Heart right ventricle (tissue), 16 donors: ENCODE measurements around the gene IL2RG. TPM values are rescaled to one million over a fixed set of nuclear protein-coding genes. Genes with fewer than 3 reads are reported as not detected.

Source experiments
- ATAC-seq, 8 donors: fragments of 200-7000 bp; cut with Tn5 transposase; one replicate each; pipeline ENCODE4 v1.9.1; 2020; ENCODE audit warnings: mild to moderate bottlenecking in 8 of 8, moderate library complexity in 8 of 8, moderate number of reproducible peaks in 1 of 8
- DNase-seq, 2 donors: peaks; one replicate each; pipeline ENCODE4 v3.0.0-alpha.2; 2020
- H3K27ac ChIP-seq, 10 donors: fragments of 200-600 bp; sonication (generic) in 2 of 10; one replicate each; pipeline versions ENCODE4 v1.5.0 to v1.8.0; 2020 to 2022; ENCODE audit warnings: mild to moderate bottlenecking in 3 of 10
- H3K27me3 ChIP-seq, 7 donors: fragments of 200-600 bp; one replicate each; pipeline ENCODE4 v1.8.0; 2021 to 2022; ENCODE audit warnings: mild to moderate bottlenecking in 2 of 7
- H3K36me3 ChIP-seq, 9 donors: fragments of 200-600 bp; sonication (generic) in 1 of 9; one replicate each; pipeline versions ENCODE4 v1.5.0 to v1.8.0; 2020 to 2022; ENCODE audit warnings: mild to moderate bottlenecking in 2 of 9
- H3K4me1 ChIP-seq, 9 donors: fragments of 200-600 bp; sonication (generic) in 1 of 9; one replicate each; pipeline versions ENCODE4 v1.5.0 to v1.8.0; 2020 to 2022; ENCODE audit warnings: mild to moderate bottlenecking in 4 of 9
- H3K4me3 ChIP-seq, 10 donors: fragments of 200-600 bp; sonication (generic) in 2 of 10; one replicate each; pipeline versions ENCODE4 v1.5.0 to v1.8.0; 2020 to 2022; ENCODE audit warnings: mild to moderate bottlenecking in 7 of 10, moderate library complexity in 2 of 10
- H3K9me3 ChIP-seq, 11 donors: fragments of 200-600 bp in 10 of 11; sonication (generic) in 2 of 11; one replicate each; pipeline versions ENCODE4 v1.5.0 to v1.8.0; 2013 to 2022; ENCODE audit warnings: mild to moderate bottlenecking in 2 of 11, control low read depth in 1 of 11, moderate library complexity in 1 of 11
- WGBS, 2 donors: extraction: QIAGEN DNeasy Blood & Tissue Kit; methylation state at CpG; one replicate each; pipeline ENCODE4 v1.1.7; 2013; ENCODE audit warnings: inconsistent platforms in 1 of 2; 5-methylcytosine and 5-hydroxymethylcytosine counted together
- intact Hi-C, 10 donors: fragments of 100-400 bp; cut with DNase I; formaldehyde crosslinking; loops; one replicate each; pipeline versions ENCODE4 v1.11.1 to v1.14.2; 2022
- polyA plus RNA-seq, 2 donors: library from polyadenylated mRNA; stranded (reverse); fragments of 200-250 nt; gene quantifications; one replicate each; pipeline ENCODE4 v1.2.3, GENCODE V29; 2013
- total RNA-seq, 10 donors: library from RNA; stranded (reverse); fragmentation: NEBNext Ultra II Directional in 3 of 10; extraction: Animal tissue kit (Norgen Biotek cat#: 25700) in 3 of 10; gene quantifications; one replicate each; pipeline versions ENCODE4 v1.2.1 to v1.2.4, GENCODE V29; 2021 to 2023
- TF ChIP-seq, protein P1 (sequence below), 9 donors: fragments of 200-600 bp; sonication (generic) in 2 of 9; IDR thresholded peaks; one replicate each; pipeline versions ENCODE4 v1.5.0 to v1.8.0; 2021 to 2022; ENCODE audit warnings: antibody characterized with exemption in 9 of 9, mild to moderate bottlenecking in 5 of 9, moderate library complexity in 1 of 9
- donor health status: Arrhythmogenic right ventricular cardiomyopathy.
- donor health status: ischemic (EF 13 %, LVEDD 7.1; RV severe dilation, severe dysfunction).
- donor health status: healthy with polysubstance abuse.
- donor health status: DM: no; HTN: yes; CAD: no.
- donor health status: DM: no; HTN: no; CAD: no.
- donor health status: ischemic (EF 25% LVEDD 6.9; RV normal size, moderate dysfunction).
- donor health status: ischemic (EF 25% LVEDD 5.7; RV mildly dilated, moderate dysfunction).
- donor health status: healthy.
- donor health status: DM: yes; HTN: yes; CAD: no.
- donor health status: Ischemic cardiomyopathy.
- donor health status: ischemic (EF 35%, LVEDD 5.7; RV mildly dilated, moderate dysfunction).
- donor health status: nonischemic (EF 11% LVEDD 7.7; RV severe dilation, severe dysfunction).
- donor health status: DM: yes; HTN: yes; CAD: no.
- donor health status: PGD.
- donor health status: ischemic (EF 29% LVEDD 5.4; RV normal size, mild dysfunction).
- donor health status: nonischemic (EF 23%, LVEDD 6.1; RV moderate dilation, normal function).

Gene IL2RG
- total and polyA plus RNA-seq, 12 donors: 0.57 to 15.3 (median 1.8) TPM

DNA sequence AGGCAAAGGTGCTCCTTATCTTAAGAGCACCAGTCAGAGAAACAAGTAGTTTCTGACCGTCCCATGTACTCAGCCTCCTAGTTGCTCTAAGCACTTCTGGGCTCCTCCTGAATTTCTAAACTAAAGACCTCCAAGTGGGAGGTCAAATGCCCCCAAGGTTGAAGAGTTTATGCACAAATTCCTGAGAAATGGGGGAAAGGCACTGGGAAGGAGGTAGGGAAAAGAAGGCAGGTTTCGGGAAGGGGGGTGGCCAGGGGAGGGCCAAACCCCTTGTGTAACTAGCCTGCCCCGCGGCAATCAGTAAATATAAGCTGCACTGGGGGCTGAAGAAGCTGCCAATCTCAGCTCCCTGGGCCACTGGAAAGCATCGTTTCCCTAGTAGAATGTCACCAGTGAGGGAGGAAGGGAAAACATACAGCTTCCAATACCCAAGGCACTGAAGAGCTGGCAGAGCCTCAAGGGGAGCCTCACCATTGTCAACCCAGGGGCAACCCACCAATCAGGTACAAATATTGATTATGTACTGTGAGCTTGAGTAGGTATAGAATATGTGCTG, 12.3 kb downstream of the IL2RG start:
- ATAC-seq (no peak), DNase-seq (no peak)
- Histone ChIP-seq H3K27ac (no peak overlapping the region), H3K4me1 (peaks cover 0 to 33% (median 9%) of the 10 kb centered on the region in 9 donors), H3K4me3 (no peak overlapping the region), H3K27me3 (peaks cover 0 to 33% (median 0%) of the 10 kb centered on the region in 7 donors), H3K9me3 (no peaks in the 10 kb centered on the region), H3K36me3 (peaks cover 0 to 4% (median 0%) of the 10 kb centered on the region in 9 donors)
- TF ChIP-seq, protein P1, sequence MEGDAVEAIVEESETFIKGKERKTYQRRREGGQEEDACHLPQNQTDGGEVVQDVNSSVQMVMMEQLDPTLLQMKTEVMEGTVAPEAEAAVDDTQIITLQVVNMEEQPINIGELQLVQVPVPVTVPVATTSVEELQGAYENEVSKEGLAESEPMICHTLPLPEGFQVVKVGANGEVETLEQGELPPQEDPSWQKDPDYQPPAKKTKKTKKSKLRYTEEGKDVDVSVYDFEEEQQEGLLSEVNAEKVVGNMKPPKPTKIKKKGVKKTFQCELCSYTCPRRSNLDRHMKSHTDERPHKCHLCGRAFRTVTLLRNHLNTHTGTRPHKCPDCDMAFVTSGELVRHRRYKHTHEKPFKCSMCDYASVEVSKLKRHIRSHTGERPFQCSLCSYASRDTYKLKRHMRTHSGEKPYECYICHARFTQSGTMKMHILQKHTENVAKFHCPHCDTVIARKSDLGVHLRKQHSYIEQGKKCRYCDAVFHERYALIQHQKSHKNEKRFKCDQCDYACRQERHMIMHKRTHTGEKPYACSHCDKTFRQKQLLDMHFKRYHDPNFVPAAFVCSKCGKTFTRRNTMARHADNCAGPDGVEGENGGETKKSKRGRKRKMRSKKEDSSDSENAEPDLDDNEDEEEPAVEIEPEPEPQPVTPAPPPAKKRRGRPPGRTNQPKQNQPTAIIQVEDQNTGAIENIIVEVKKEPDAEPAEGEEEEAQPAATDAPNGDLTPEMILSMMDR (IDR thresholded peaks at IDR 0.05): no peak
- intact Hi-C loops: loop anchor here in 3 of 10 donors (1.0 to 5.0 kb wide), 3 partner anchors 30 to 83 kb away; no protein-coding TSS in a partner anchor
- 79 to 86% methylated on average over 3 to 5 of the region's 5 CpGs for WGBS, 2 donors

DNA sequence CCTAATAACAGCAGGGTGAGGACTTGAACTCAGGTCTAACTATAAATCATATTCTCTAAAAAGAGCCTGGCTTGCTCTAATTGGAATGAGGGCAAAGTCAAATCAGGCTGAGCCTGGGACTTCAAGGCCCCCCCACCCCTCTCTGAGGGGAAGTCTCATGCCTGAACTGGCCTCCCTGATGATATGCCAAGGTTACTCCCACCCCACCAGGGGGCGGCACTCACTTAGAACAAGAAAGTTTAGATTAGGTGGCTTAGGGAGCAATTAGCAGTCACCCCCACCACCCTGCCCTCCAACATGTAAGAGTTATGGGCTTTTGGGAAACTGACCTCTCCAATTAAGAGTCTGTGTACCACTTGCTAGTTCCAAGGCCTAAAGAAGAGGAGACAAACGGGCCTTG, 13.1 kb downstream of the IL2RG start:
- intact Hi-C loops: loop anchor here in 3 of 10 donors (1.0 to 5.0 kb wide), 3 partner anchors 31 to 84 kb away; no protein-coding TSS in a partner anchor
- TF ChIP-seq, protein P1 (IDR thresholded peaks at IDR 0.05): peak in 7 of 9 donors; percentile 48 to 63 (median 52)
- 16 to 47% methylated on average over 2 of the region's 2 CpGs for WGBS, 2 donors
- H3K27ac ChIP-seq: no peak overlapping the region
- peaks cover 0 to 26% (median 9%) of the 10 kb centered on the region in 9 donors for H3K4me1 ChIP-seq
- no peaks in the 10 kb centered on the region for H3K9me3 ChIP-seq
- H3K27me3 ChIP-seq: peaks cover 0 to 33% (median 0%) of the 10 kb centered on the region in 7 donors
- peaks cover 0 to 4% (median 0%) of the 10 kb centered on the region in 9 donors for H3K36me3 ChIP-seq
- ATAC-seq (peak in 2 of 8 donors; percentile 27 to 29), DNase-seq (peak; percentile 43 to 54)
- no peak overlapping the region for H3K4me3 ChIP-seq

DNA sequence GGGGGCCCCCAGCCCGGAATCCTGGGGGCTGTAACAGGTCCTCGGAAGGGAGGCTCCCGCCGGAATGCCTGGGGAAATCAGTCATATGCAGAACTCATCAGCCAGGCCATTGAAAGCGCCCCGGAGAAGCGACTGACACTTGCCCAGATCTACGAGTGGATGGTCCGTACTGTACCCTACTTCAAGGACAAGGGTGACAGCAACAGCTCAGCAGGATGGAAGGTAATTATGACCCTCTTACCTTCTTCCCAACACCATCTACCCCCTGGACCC, 14.7 kb downstream of the IL2RG start:
- Histone ChIP-seq H3K27me3 (peaks cover 0 to 33% (median 0%) of the 10 kb centered on the region in 7 donors), H3K36me3 (peaks cover 0 to 4% (median 0%) of the 10 kb centered on the region in 9 donors), H3K4me3 (peak overlapping the region; percentile 41 to 67 (median 62)), H3K4me1 (peaks cover 0 to 20% (median 9%) of the 10 kb centered on the region in 9 donors), H3K27ac (peak overlapping the region in 7 of 10 donors; percentile 6 to 77 (median 52)), H3K9me3 (no peaks in the 10 kb centered on the region)
- WGBS, 2 donors: 4 to 5% methylated on average over 9 of the region's 9 CpGs
- TF ChIP-seq, protein P1 (IDR thresholded peaks at IDR 0.05): no peak
- ATAC-seq (peak in 4 of 8 donors; percentile 8 to 30 (median 18)), DNase-seq (no peak)
- intact Hi-C loops: loop anchor here in 2 of 10 donors (5.0 kb wide), 2 partner anchors 36 to 86 kb away; no protein-coding TSS in a partner anchor

DNA sequence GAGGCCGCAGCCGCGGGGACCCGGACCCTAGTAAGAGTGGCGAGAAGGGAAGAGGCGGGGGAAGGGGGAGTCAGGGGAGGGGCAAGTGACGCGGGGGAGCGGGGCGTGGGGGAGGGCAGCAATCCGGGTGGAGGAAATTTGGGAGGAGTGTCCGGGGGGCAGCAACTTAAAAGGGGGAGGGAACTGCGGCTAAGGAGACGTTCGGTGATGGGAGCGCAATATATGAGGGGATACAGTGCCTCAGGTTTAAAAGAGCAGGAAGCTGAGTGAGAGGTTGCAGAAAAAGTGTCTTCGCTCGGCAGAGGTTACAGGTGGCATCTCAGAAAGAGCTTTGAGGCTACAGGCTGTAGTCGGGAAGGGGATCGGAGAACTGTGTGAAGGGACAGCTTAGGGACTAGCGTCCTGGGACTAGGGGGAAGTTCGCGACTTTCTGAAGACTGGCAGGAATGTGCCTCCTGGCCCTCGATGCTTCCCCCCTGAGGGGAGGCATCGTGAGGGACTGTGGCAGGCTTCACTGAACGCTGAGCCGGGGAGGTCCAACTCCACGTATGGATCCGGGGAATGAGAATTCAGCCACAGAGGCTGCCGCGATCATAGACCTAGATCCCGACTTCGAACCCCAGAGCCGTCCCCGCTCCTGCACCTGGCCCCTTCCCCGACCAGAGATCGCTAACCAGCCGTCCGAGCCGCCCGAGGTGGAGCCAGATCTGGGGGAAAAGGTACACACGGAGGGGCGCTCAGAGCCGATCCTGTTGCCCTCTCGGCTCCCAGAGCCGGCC, 15.2 kb downstream of the IL2RG start:
- Histone ChIP-seq H3K4me3 (peak overlapping the region; percentile 41 to 67 (median 62)), H3K27ac (peak overlapping the region in 9 of 10 donors; percentile 6 to 77 (median 48)), H3K4me1 (peaks cover 0 to 20% (median 9%) of the 10 kb centered on the region in 9 donors), H3K9me3 (no peaks in the 10 kb centered on the region), H3K36me3 (peaks cover 0 to 4% (median 0%) of the 10 kb centered on the region in 9 donors), H3K27me3 (peaks cover 0 to 33% (median 0%) of the 10 kb centered on the region in 7 donors)
- 0 to 1% methylated on average over 41 to 44 of the region's 46 CpGs for WGBS, 2 donors
- peak; percentile 77 to 91 (median 87) for ATAC-seq
- intact Hi-C loops: loop anchor here in 2 of 10 donors (5.0 kb wide), 2 partner anchors 36 to 86 kb away; no protein-coding TSS in a partner anchor
- no peak for DNase-seq
- TF ChIP-seq, protein P1 (IDR thresholded peaks at IDR 0.05): no peak
